Measurements from ENCODE around the gene EPB41L2. TPM values are rescaled to one million over a fixed set of nuclear protein-coding genes. Genes with fewer than 3 reads are reported as not detected.
A peak's percentile ranks its signal among the peaks of the same experiment; 100 is the strongest.

EPB41L2 gene
- total and polyA plus RNA-seq, 5 donors = 30.2 to 120 (median 105) TPM

DNA sequence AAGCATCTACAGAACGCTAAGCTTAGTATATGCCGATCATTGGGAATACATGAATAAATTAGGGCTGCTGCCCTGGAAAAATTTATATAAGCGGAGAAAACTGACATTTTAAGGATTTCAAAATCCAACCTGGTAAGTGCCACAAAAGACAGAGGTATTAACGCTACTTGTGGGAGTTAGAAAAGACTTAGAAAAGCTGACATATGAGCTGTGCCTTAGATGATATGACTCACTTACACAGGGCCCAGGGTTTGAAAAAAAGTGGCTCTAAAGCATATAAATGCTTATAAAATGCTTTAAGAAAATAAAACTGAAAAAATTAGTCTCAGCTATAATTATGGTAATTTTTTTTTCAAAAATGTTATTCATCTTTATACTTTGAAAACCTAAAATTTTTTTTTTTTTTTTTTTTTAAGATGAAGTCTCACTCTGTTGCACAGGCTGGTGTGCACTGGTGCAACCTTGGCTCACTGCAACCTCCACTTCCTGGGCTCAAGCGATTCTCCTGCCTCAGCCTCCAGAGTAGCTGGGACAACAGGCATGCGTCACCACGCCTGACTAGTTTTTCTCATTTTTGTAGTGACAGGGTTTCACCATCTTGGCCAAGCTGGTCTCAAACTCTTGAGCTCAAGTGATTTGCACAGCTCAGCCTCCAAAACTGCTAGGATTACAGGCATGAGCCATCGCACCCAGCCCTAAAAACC is 25.7 kb downstream of the EPB41L2 start:
- 83% methylated on average over 8 of the region's 8 CpGs for WGBS
- intact Hi-C loops (cut with DNase I) = no loop called here
- H3K4me3 ChIP-seq (ENCODE audit: low read length) = no peak overlapping the region
- DNase-seq (no peak), ATAC-seq (no peak)
- H3K4me1 ChIP-seq (ENCODE audit: control insufficient read depth, insufficient read depth, low read length) = no peaks in the 10 kb centered on the region
- no peaks in the 10 kb centered on the region for H3K27me3 ChIP-seq (ENCODE audit: control insufficient read depth, insufficient read depth)
- no peak overlapping the region for H3K27ac ChIP-seq (ENCODE audit: low read length)
- no peaks in the 10 kb centered on the region for H3K9me3 ChIP-seq (ENCODE audit: control insufficient read depth, low read length)

DNA sequence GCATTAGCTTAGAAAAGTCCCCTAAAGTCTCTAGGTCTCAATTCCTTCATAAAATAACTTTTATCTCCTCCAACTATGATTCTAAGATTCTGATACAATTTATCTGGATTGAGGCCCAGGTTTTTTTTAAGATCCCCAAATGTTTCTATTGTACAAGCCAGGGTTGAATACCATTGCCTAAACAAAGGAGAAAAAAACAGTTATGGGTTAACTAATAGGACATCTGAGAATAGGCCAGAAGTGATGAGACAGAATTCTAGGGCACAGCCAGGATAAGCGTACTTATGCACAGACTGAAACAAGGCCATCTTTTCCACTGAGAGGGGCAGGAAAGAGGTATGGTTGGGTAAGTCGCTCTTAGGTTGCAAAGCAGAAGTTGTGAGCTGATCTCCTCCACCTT is 26.4 kb downstream of the EPB41L2 start:
- H3K4me1 ChIP-seq (ENCODE audit: control insufficient read depth, insufficient read depth, low read length) = no peaks in the 10 kb centered on the region
- H3K27ac ChIP-seq (ENCODE audit: low read length) = no peak overlapping the region
- 87% methylated on average over 2 of the region's 2 CpGs for WGBS
- ATAC-seq = no peak
- no peak overlapping the region for H3K4me3 ChIP-seq (ENCODE audit: low read length)
- intact Hi-C loops (cut with DNase I) = no loop called here
- H3K9me3 ChIP-seq (ENCODE audit: control insufficient read depth, low read length) = no peaks in the 10 kb centered on the region
- H3K27me3 ChIP-seq (ENCODE audit: control insufficient read depth, insufficient read depth) = no peaks in the 10 kb centered on the region
- DNase-seq = no peak

DNA sequence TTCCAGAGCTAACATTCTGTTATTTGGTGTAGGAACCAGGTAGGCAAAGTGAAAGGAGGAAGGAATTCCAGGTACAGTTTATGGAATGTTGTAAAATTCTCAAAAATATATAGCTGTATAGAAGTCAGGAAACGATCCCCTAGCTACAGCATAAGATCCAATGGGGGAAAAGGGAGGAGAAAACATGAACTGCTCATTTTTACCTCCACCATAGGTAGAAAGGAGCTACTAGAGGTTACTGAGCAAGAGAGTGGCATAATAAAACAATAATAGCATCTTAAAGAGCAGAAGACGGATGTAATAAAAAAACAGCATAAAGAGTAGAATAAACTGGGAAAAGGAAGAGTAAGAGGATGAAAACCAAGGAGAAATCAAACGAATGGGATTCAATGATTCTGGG is 26.9 kb downstream of the EPB41L2 start:
- WGBS = 89% methylated on average over 3 of the region's 3 CpGs

DNA sequence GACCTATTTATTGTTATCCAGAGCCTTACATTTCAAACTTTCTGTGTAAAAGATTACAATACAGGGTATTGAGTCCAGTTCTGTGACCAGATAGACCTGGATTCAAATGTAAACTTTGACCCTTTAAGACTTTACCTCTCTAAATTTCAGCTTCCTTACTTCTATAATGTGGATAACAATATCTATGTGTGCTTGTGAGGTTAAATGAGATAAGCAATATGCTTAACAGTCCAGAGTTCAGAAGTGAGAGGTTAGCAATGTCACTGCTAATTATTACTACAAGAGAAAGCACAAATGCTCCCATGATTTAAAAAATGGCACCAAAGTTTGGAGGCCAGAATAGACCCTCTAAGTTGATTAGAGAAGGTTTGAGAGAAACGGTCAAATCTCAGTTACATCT is 27.5 kb downstream of the EPB41L2 start:
- Histone ChIP-seq H3K4me1 (ENCODE audit: control insufficient read depth, insufficient read depth, low read length) (no peaks in the 10 kb centered on the region), H3K9me3 (ENCODE audit: control insufficient read depth, low read length) (no peaks in the 10 kb centered on the region), H3K27me3 (ENCODE audit: control insufficient read depth, insufficient read depth) (no peaks in the 10 kb centered on the region), H3K27ac (ENCODE audit: low read length) (no peak overlapping the region), H3K4me3 (ENCODE audit: low read length) (no peak overlapping the region)
- DNase-seq (no peak), ATAC-seq (no peak)
- intact Hi-C loops (cut with DNase I) = no loop called here
- 92% methylated on average over 1 of the region's 1 CpG for WGBS

More for the DNA sequence above, 26.9 kb downstream of the EPB41L2 start:
- H3K27ac ChIP-seq (ENCODE audit: low read length) = no peak overlapping the region
- H3K4me3 ChIP-seq (ENCODE audit: low read length) = no peak overlapping the region
- ATAC-seq = no peak
- H3K4me1 ChIP-seq (ENCODE audit: control insufficient read depth, insufficient read depth, low read length) = no peaks in the 10 kb centered on the region
- no peaks in the 10 kb centered on the region for H3K27me3 ChIP-seq (ENCODE audit: control insufficient read depth, insufficient read depth)
- no peaks in the 10 kb centered on the region for H3K9me3 ChIP-seq (ENCODE audit: control insufficient read depth, low read length)
- no peak for DNase-seq
- intact Hi-C loops (cut with DNase I) = no loop called here

DNA sequence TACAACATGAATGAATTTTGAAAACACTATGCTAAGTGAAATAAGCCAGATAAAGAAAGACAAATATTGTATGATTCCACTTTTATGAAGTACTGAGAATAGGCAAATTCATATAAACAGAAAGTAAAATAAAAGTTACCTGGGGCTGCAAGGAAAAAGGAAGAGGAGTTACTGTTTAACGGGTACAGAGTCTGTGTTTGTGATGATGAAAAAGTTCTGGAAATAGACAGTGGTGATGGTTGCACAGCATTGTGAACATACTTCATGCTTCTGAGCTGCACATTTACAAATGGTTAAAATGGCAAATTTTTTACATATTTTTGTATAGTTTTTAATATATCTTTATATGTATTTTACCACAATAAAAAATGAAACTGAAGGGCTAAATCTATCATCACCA is 29.4 kb downstream of the EPB41L2 start:
- intact Hi-C loops (cut with DNase I) = no loop called here
- DNase-seq = no peak
- H3K4me1 ChIP-seq (ENCODE audit: control insufficient read depth, insufficient read depth, low read length) = peaks cover 3% of the 10 kb centered on the region
- H3K27me3 ChIP-seq (ENCODE audit: control insufficient read depth, insufficient read depth) = no peaks in the 10 kb centered on the region
- no peak overlapping the region for H3K27ac ChIP-seq (ENCODE audit: low read length)
- no peak overlapping the region for H3K4me3 ChIP-seq (ENCODE audit: low read length)
- no peak for ATAC-seq
- WGBS = 76% methylated on average over 1 of the region's 1 CpG
- H3K9me3 ChIP-seq (ENCODE audit: control insufficient read depth, low read length) = no peaks in the 10 kb centered on the region

DNA sequence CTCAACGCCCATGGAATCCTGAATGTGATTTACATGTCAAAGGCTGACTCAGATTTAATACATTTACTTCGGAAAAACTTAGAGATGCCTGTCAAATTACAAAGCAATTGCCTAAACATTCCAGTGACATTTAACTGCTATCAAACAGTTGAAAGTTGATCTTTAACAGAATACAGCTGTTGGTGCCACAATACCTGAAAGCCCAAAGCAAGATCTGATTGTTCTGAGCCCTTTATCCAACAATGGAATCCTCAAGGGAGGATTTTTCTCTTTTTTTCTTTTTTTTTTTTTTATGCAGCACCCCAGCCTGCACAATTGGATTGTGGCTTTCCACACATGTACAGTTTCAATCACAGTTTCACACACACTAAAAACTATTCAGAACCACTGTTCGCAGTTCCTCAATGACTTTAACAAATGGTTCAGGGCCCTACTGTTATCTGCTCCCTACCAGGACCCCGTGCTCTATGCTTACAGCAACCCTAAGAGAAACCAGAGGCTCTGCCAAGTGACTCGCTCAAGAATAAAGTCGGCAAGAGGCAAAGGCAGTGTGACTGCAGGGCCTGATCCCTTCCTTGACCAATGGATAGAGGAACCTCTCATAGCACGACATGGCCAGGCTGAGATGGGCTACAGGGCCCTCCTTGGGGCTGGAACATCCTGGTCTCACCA is 33.3 kb downstream of the EPB41L2 start:
- H3K27ac ChIP-seq (ENCODE audit: low read length) = no peak overlapping the region
- intact Hi-C loops (cut with DNase I) = no loop called here
- ATAC-seq = peak; percentile 52 to 65
- peaks cover 3% of the 10 kb centered on the region for H3K4me1 ChIP-seq (ENCODE audit: control insufficient read depth, insufficient read depth, low read length)
- peak in 1 of 3 donors; percentile 59 for DNase-seq
- H3K27me3 ChIP-seq (ENCODE audit: control insufficient read depth, insufficient read depth) = no peaks in the 10 kb centered on the region
- 46% methylated on average over 7 of the region's 7 CpGs for WGBS
- no peaks in the 10 kb centered on the region for H3K9me3 ChIP-seq (ENCODE audit: control insufficient read depth, low read length)
- no peak overlapping the region for H3K4me3 ChIP-seq (ENCODE audit: low read length)

DNA sequence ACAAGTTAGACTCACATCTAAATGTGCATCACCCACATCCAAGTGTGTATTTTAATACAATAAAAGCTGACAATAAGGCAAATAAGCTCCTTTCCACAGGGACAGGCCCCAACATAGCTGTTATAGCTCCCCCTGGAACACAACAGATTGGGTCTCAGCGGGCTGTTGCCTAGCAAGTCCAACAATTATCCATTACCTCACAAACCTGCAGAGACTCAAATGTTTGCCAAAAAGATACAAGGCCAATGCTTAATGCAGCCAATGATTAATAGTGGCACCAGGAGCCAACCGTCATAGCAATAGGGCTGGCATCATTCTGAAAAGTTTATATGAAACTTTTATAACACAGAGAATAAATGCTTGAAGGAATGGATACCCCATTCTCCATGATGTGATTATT is 35.7 kb downstream of the EPB41L2 start:
- ATAC-seq = no peak
- no peaks in the 10 kb centered on the region for H3K9me3 ChIP-seq (ENCODE audit: control insufficient read depth, low read length)
- H3K27ac ChIP-seq (ENCODE audit: low read length) = no peak overlapping the region
- H3K4me1 ChIP-seq (ENCODE audit: control insufficient read depth, insufficient read depth, low read length) = peaks cover 3% of the 10 kb centered on the region
- no peak overlapping the region for H3K4me3 ChIP-seq (ENCODE audit: low read length)
- DNase-seq = no peak
- H3K27me3 ChIP-seq (ENCODE audit: control insufficient read depth, insufficient read depth) = no peaks in the 10 kb centered on the region
- intact Hi-C loops (cut with DNase I) = no loop called here
- 96% methylated on average over 2 of the region's 2 CpGs for WGBS

DNA sequence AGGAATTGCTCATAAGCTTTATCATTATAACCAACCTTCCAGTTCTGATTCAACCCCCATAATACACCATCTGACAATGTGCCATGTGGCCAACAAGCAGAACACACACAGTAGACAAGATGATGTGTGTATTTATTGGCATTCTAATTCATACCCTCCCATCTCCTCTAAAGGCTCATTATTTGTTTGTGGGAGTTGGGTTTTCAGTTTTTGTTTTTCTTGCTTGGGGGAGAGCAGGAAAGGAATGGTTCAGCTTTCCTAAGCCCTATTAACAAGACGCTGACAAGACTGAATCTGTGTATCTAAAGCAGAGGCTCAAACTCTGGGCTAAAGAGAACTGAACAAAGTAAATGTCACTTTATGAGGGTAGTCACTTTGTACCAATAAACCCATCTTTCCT is 36.8 kb downstream of the EPB41L2 start:
- Histone ChIP-seq H3K4me3 (ENCODE audit: low read length) (no peak overlapping the region), H3K27me3 (ENCODE audit: control insufficient read depth, insufficient read depth) (no peaks in the 10 kb centered on the region), H3K9me3 (ENCODE audit: control insufficient read depth, low read length) (no peaks in the 10 kb centered on the region), H3K27ac (ENCODE audit: low read length) (no peak overlapping the region), H3K4me1 (ENCODE audit: control insufficient read depth, insufficient read depth, low read length) (peaks cover 3% of the 10 kb centered on the region)
- intact Hi-C loops (cut with DNase I) = no loop called here
- DNase-seq = no peak
- ATAC-seq = no peak
- 84% methylated on average over 1 of the region's 1 CpG for WGBS

DNA sequence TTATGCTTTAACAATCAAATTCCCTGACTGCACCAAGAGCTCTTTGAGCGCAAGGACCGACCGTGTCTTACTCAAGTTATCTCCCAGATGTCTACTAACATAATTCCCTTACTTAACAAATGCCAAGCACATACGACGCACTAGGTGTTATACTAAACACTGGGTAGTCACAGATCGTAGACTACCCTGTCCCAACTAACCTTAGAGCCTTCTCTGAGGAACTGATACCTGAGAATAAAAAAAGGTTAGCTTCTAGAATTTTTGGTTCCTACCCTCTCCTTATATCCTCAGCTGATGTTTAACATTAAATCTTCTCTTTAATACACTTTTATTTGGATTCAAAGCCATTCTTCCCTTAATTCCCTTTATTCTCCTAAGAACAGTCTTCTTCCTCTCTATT is 38.5 kb downstream of the EPB41L2 start:
- no peak overlapping the region for H3K27ac ChIP-seq (ENCODE audit: low read length)
- no peak for DNase-seq
- no peaks in the 10 kb centered on the region for H3K9me3 ChIP-seq (ENCODE audit: control insufficient read depth, low read length)
- intact Hi-C loops (cut with DNase I) = no loop called here
- 98% methylated on average over 6 of the region's 6 CpGs for WGBS
- ATAC-seq = no peak
- H3K4me1 ChIP-seq (ENCODE audit: control insufficient read depth, insufficient read depth, low read length) = no peaks in the 10 kb centered on the region
- no peak overlapping the region for H3K4me3 ChIP-seq (ENCODE audit: low read length)
- H3K27me3 ChIP-seq (ENCODE audit: control insufficient read depth, insufficient read depth) = no peaks in the 10 kb centered on the region

DNA sequence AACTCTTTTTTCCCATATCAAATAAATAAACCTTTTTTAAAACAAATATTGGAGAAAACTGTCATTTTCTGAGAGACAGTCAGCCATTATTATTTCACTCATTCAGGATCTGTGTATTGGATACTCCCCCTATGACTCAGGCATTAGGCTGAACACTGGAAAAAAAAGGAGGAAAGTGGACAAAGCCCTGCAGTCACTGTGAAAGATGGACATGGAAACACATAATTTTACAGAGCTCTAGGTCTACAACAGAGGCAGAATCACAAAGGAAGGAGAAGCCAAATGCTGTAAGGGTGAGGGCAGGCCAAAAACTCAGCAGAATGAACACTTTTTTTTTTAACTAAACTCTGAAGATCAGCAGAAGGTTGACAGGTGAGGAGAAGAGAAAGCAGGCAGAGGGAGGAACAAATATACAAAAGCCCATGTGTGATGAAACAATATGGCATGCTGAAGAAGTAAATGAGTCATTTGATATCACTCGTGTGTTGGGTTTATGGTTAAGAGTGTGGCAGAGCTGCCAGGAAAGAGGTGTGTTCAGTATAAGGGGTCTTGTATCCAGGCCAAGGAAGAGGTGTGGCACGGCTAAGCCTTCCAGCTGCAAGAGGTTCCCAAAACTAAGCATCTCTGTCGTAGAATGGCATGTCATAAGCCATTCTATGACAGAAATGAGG is 39.1 kb downstream of the EPB41L2 start:
- Histone ChIP-seq H3K9me3 (ENCODE audit: control insufficient read depth, low read length) (no peaks in the 10 kb centered on the region), H3K4me3 (ENCODE audit: low read length) (no peak overlapping the region), H3K4me1 (ENCODE audit: control insufficient read depth, insufficient read depth, low read length) (no peaks in the 10 kb centered on the region), H3K27ac (ENCODE audit: low read length) (no peak overlapping the region), H3K27me3 (ENCODE audit: control insufficient read depth, insufficient read depth) (no peaks in the 10 kb centered on the region)
- WGBS = 68% methylated on average over 3 of the region's 3 CpGs
- DNase-seq (no peak), ATAC-seq (peak; percentile 38 to 86)
- intact Hi-C loops (cut with DNase I) = no loop called here

DNA sequence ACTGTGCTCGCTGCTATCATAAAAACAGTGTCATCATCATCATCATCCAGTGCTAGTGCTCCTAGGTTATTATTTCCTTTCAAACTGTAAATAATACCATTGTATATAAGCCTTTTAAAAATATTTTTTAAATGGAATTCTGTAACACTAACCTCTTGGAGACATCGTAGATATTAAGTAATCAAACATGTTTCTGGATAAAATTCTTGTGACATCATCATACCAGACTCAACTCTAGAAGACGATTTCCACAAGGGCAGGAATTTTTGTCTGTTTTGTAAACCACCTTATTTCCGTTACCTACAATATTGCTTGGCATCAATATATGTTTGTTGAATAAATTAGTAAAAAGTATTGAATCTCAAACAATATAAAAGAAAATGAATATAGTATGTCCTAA is 40.4 kb downstream of the EPB41L2 start:
- intact Hi-C loops (cut with DNase I) = no loop called here
- ATAC-seq = no peak
- no peaks in the 10 kb centered on the region for H3K9me3 ChIP-seq (ENCODE audit: control insufficient read depth, low read length)
- no peaks in the 10 kb centered on the region for H3K4me1 ChIP-seq (ENCODE audit: control insufficient read depth, insufficient read depth, low read length)
- H3K27ac ChIP-seq (ENCODE audit: low read length) = no peak overlapping the region
- no peak for DNase-seq
- WGBS = 58% methylated on average over 4 of the region's 4 CpGs
- H3K4me3 ChIP-seq (ENCODE audit: low read length) = no peak overlapping the region
- H3K27me3 ChIP-seq (ENCODE audit: control insufficient read depth, insufficient read depth) = no peaks in the 10 kb centered on the region
